CD4-positive, alpha-beta T cell treated with Interleukin-4 for 1 hour (primary cell): ENCODE data around the gene RTF2.
"Not testable (repeated sequence)": the region's sequence is repeated elsewhere in the genome, so short reads cannot be mapped to it uniquely, and the experiment has no call there.

ENCODE experiments used
- DNase-seq, 2 donors: peaks; one replicate each; pipeline ENCODE4 v3.0.0-alpha.2; 2020 to 2022

Gene RTF2

DNA sequence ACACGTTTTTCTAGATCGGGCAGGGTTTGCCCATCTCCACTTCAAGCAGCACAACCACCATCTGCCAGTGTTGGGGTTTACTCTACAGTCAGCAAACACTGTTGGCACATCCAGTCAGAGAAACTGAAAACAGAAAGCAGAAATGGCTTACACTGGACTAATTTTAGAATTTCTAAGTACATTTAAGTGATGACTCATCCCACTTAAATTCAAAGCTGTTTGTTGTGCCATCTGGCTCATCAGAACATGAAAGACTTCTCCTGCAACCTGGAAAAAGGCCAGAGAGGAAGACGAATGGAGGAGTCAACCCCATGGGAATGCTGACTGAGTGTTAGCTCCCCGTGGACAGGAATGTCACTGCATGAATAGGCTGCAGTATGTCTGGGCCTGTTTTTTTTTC is 86.4 kb downstream of the RTF2 start:
- no peak for DNase-seq

DNA sequence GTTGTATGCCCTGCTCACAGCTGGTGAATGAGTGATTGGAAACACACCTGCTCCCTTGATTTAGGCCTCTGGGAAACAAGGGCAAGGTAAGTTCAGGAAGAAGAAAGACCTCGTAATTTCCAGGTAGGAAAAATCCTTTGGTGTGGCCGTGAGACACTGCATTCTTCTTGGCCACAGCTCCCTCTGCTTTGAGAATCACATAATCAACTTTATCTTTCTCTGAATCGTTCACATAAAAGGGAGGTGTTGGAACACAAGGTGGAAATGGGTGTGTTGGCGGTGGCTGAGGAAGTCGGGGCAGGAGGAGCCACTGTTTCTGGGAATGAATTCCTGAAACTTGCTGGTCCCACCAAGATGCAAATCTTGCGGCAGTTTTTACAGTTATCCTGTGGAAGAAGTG is 90.5 kb downstream of the RTF2 start:
- no peak for DNase-seq

DNA sequence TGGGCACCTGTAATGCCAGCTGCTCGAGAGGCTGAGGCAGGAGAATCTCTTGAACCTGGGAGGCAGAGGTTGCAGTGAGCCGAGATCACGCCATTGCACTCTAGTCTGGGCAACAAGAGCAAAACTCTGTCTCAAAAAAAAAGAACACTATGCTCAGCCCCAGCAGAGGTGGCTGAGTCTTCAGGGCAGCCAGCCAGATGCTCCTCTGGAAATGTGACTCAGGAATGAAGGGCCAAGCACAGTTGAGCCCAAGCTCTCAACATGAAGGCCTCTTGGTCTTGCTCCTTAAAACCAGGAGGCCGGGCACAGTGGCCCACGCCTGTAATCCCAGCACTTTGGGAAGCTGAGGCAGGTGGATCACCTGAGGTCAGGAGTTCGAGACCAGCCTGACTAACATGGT is 96.1 kb downstream of the RTF2 start:
- DNase-seq = not testable (repeated sequence)

DNA sequence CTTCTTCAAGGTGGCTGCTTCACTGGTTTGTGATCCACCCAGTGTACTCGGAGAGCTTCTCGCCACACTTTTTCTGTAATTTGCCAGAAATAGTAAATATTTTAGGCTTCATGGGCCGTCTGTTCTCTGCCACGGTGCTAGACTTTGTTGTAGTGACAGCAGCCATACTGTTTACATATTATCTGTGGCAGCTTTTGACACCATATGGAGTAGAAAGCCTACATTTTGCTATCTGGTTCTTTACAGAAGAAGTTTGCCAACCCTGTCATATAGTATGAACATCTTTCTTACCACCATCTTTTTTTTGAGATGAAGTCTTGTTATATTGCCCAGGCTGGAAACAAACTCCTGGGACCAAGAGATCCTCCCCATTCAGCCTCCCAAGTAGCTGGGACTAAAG is 97.1 kb downstream of the RTF2 start:
- no peak for DNase-seq

DNA sequence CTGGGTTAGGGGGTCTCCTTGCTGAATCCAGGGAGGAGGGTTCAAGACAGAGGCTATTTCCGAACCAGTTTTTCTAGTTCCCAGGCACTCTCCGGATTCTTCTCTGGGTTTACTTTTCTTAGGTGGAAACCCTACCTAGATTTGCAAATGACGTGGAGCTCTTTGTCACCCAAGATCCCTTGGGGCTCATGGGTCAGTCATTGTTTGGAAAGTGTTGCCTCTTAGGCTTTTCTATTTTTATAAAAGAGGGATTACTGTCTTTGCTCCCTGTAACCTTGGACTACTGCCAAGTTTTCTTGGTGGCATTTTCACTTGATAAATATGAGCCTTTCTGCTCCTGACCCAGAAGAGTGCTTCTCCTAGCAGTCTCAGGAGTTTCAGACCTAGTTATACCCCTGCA is 98.2 kb downstream of the RTF2 start:
- DNase-seq = no peak
